Epithelial cell of umbilical artery (primary cell): ENCODE results near the gene CALHM1. TPM values are rescaled to one million over a fixed set of nuclear protein-coding genes. Genes with fewer than 3 reads are reported as not detected.

Experiments
- total RNA-seq: library from RNA; depleted of rRNA; stranded (reverse); fragments of >200 nt; gene quantifications from 2 replicates; pipeline ENCODE4 v1.2.3, GENCODE V29; 2014

The CALHM1 gene, protein sequence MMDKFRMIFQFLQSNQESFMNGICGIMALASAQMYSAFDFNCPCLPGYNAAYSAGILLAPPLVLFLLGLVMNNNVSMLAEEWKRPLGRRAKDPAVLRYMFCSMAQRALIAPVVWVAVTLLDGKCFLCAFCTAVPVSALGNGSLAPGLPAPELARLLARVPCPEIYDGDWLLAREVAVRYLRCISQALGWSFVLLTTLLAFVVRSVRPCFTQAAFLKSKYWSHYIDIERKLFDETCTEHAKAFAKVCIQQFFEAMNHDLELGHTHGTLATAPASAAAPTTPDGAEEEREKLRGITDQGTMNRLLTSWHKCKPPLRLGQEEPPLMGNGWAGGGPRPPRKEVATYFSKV
- total RNA-seq = not detected in 2 replicates

DNA sequence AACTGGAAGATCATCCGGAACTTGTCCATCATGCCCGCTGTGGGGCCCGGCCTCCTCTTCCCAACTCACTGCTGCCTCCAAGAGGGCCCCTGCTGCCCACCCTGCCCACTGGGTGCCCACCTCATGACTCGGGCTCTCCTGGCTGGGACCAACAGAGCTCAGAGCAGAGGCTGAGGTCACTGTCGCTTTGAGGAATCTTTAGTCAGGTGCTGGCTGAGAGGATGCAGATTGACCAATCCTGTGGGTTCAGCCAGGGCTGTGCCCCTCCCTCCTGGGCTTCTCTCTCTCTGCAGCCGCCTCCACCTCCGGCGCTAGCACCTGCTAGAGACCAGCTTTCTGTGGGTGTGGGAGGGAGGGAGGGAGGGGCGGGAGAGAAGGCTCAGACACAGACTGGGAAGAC lies at the start of gene CALHM1:
CALHM1 (minus strand) TSS at position 181 of the 400 bp plus-strand sequence; CDS start at position 32, 149 bp downstream.

DNA sequence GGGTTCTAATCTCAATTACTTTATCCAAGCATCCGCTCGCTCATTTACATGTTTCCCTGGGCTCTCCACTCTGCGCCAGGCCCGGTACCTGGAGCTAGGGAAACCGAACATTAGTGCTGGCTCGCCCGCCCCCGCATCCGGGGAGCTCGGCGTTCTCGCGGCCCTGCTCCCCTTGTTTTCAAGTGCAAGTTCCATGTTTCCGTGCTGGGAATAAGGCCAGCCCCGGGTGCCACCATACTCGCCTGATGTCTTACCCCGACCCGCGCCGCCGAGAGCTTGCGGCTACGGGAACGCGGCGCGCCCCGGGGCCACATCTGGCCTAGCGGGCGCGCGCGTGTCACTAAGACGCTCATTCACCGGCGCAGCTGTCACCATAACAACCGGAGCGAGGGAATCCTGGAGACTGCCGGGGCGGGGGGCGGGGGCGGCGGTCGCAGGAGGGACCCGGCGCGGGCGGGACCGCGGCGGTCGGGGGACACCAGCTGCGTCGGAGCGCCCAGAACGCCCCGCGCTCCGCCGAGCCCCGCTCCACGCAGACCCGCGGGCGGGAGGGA lies 34.7 kb upstream of the CALHM1 start, which contains the start of gene NEURL1:
NEURL1 (plus strand) TSS at position 344 of the 554 bp plus-strand sequence. CDS start 683 bp downstream, outside the sequence.

DNA sequence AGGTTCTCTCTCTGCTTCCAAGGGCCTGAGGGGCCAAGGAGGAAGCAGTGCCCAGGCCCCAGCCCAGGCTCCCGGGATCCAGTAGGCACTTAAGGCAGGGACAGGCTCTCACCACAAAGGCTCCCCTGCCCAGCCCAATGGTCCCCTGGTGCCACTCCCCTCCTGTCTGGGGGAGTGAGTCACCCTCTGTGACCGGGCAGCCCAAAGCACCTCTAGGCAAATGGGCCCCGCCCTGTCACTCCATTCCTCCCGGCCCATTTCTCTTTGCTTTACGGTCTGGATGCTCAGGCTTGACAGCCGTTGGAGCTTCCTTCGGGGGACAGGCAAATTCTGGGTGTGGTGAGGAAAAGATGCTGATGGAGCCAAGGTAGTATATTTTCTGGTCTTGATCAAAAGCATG lies 20.4 kb upstream of the CALHM1 start, which contains the start of gene CALHM3:
CALHM3 (minus strand) TSS at position 106 of the 400 bp plus-strand sequence. CDS start 208 bp downstream, outside the sequence.

DNA sequence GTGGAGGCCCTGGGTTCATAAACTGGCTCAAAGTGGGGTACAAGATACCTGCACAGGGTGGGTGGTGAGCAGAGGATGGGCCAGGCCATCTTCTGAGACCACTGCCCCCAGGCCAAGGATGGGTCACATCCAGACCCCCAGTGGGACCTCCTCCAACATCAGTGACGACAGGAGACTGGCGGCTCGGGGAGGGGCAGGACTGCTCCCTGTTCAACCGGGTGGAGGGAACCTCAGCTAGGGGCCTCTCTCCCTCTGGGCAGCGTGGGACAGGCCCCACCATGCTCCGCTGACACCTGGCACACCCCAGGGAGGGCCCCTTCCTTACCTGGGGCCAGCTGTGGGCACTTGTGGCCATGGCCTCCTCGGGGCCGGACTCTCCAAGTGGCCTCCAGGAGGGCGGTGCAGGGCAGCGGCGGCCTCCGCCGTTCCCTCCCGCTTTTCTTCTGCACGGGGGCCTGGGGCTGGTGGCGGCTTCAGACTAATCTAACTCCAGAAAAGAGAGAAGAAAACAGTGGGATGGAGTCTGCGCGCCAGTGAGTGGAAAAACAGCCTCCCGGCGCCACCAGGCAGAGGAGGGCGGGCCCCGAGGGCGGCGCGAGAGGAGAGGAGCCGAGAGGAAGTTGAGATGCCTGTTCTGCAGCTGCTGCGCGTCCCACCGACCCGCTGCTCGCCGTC lies 6.7 kb downstream of the CALHM1 start, which contains the start of gene CALHM2:
CALHM2 (minus strand) TSS at position 540 of the 675 bp plus-strand sequence. CDS start 2,429 bp downstream, outside the sequence.

Other genes with a start within 250 kb of the CALHM1 start
- 0.32 TPM in 1 of 2 replicates, not detected in the other for gene RPEL1, start 213.0 kb downstream of the CALHM1 start, total RNA-seq
- gene INA, start 181.8 kb downstream of the CALHM1 start, total RNA-seq = under 0.01 and 0.15 TPM in 2 replicates
- gene PCGF6, start 107.8 kb downstream of the CALHM1 start, total RNA-seq = 14.9 and 27.1 TPM in 2 replicates
- 3.9 and 8.4 TPM in 2 replicates for gene TAF5, start 90.9 kb downstream of the CALHM1 start, total RNA-seq
- 308 and 411 TPM in 2 replicates for gene ATP5MK, start 62.4 kb downstream of the CALHM1 start, total RNA-seq
- gene PDCD11, start 62.3 kb downstream of the CALHM1 start, total RNA-seq = 42.9 and 50.0 TPM in 2 replicates
- 6.8 and 9.9 TPM in 2 replicates for gene CALHM2, start 6.5 kb downstream of the CALHM1 start, total RNA-seq
- not detected in 2 replicates for gene CALHM3, start 20.3 kb upstream of the CALHM1 start, total RNA-seq
- under 0.01 and 0.15 TPM in 2 replicates for gene NEURL1, start 34.8 kb upstream of the CALHM1 start, total RNA-seq